ENCODE measurements around the gene FAM43A.

DNA sequence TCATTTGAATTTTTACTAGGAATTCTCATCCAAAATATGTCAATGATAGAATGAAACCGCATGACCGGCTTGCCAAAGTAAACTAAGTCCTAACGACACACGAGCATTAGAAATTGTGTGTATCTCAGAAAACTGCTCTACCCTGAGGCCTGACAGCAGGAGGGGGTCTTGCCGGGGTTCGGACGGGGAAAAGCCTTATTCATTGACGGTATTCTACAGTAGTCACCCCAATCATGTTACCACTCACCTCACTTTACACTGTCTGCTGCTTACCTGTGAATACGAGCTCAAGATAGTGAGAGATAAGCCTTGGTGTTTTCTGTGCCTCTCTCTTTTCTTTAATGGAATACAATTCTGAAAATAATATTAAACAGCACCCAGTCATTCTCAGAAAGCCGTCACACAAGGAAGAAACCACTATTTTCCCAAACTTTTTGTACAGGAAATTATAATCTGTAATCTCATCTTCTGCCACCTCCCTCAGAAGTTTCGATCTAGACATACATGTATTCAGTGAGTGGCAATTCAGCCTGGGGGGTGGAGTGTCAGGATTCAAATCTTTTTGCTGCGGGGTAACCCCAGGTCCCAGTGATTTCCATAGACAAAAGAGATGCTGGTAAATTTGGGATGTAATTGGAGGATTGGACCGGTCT, 492 bp upstream of the FAM43A start:
- TF ChIP-seq, protein P1, sequence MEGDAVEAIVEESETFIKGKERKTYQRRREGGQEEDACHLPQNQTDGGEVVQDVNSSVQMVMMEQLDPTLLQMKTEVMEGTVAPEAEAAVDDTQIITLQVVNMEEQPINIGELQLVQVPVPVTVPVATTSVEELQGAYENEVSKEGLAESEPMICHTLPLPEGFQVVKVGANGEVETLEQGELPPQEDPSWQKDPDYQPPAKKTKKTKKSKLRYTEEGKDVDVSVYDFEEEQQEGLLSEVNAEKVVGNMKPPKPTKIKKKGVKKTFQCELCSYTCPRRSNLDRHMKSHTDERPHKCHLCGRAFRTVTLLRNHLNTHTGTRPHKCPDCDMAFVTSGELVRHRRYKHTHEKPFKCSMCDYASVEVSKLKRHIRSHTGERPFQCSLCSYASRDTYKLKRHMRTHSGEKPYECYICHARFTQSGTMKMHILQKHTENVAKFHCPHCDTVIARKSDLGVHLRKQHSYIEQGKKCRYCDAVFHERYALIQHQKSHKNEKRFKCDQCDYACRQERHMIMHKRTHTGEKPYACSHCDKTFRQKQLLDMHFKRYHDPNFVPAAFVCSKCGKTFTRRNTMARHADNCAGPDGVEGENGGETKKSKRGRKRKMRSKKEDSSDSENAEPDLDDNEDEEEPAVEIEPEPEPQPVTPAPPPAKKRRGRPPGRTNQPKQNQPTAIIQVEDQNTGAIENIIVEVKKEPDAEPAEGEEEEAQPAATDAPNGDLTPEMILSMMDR (IDR thresholded peaks at IDR 0.05; ENCODE audit: low read depth, low read length, poor library complexity, severe bottlenecking) = no peak
- no peak for TF ChIP-seq EZH2phosphoT487 (IDR thresholded peaks at IDR 0.05; ENCODE audit: borderline replicate concordance, low read length)
